Measurements from ENCODE around the gene COPB2.

COPB2 gene

DNA sequence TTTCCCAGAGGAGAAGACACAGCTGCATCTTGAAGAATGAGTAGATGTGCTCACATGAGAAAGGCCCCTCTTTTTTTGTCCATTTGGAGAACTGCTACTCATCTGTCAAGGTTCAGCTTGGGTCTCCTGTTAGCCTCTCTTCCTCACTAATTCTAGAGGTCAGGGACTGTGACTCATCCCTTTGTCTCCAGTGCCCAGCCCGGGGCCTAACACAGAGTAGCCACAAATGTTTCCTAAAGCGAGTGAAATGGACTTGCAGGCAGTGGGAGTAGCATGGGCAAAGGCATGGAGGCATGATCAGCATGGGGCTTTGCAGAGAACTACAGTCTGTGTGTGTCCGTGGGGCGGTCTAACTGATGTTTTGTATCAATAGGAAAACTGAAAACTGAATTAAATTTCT is 79.6 kb downstream of the COPB2 start:
- in situ Hi-C loops (cut with MboI; ENCODE audit: low sequenced_read_pairs), result no loop called here

DNA sequence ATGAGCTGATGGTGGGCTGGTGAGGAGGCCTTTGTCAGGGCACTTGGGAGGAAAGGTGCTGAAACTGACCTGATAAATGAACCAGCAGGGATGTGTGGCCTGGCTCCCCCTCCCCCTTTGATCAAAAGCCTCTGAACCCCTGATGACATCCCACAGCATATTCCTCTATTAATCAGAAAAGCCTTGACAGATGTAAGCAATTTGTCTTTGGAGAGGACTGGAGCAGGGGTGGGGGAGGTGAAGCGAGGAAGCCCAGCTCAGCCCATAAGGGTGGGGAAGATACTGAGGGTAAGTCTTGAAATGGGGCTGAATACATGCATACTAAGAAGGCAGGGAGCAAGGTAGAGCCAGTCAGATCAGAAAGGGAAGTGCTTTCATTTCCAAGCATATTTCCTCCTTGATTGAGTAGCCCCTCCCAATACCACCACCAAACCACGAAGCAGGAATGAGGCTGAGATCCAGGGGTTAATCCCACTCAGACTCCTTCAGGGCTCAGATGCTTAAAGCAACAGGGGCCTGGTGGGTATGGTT is 80.3 kb downstream of the COPB2 start:
- in situ Hi-C loops (cut with MboI; ENCODE audit: low sequenced_read_pairs), result no loop called here

DNA sequence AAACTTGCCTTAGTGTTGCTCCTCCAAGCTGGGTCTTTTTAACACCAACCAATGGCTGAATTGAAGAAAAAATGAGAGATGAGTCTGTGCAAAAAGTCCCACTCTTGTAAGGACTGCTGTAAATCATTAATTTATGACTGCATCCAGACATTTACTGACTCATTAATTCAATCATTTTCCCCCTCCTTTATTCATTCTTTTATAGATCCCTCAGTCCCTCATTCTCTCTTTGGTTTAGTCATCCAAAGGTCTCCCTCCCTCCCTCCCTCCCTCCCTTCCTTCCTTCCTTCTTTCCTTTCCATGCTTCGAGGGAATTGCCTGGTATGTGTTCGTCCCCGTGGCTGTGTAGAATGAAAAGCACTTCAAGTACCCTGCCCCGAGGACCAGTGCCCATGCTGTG is 80.9 kb downstream of the COPB2 start:
- in situ Hi-C loops (cut with MboI; ENCODE audit: low sequenced_read_pairs), result no loop called here

DNA sequence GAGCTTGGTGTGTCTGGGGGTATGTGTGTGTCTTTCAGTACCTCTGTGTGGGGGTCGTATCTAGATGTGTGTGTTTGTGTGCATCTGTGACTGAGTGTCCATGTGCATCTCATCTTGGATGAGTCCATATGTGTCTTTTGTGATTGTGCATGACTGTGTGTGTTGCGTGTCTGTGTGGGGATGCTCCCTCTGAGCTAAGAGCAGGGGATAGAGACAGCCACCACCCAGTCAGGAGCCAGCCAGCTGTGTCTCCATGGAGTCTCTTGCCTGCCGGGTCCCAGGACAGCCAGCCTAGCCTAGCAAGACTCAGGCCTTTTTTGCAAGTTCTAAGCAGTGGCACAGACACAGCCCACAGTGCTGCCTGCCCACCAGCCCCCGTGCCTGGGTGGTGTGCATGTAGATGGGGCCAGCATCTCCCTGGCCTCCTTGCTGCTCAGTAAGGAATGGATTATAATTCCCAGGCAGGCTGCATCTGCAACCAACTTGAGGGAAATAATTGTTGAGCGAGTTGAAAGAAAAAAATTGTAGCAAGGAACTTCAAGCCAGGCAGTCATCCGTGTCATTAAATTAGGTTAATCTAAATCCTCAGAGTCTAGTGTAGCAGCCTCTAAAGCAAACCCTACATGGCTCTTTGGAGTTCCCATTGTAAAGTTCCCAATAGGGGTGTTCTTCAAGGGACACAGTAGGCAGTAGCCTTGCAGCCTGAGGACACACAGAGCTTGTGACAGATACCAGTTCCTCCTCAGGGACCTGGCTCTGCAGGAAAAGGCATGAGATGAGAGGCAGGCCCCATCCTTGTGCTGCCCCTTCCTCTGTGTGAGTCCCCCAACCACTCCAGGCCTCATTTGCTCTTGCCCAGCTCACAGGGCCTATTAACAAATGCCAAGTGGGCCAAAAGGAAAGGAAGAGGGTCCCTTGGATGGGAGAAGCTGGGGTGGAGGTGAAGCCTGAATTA is 81.6 kb downstream of the COPB2 start:
- in situ Hi-C loops (cut with MboI; ENCODE audit: low sequenced_read_pairs), result no loop called here

Data from HL-60/S4 treated with retinoic acid at 250 ng/mL for 4 days and 3 days (cell line).